ENCODE measurements around the gene HOATZ.

HOATZ gene

DNA sequence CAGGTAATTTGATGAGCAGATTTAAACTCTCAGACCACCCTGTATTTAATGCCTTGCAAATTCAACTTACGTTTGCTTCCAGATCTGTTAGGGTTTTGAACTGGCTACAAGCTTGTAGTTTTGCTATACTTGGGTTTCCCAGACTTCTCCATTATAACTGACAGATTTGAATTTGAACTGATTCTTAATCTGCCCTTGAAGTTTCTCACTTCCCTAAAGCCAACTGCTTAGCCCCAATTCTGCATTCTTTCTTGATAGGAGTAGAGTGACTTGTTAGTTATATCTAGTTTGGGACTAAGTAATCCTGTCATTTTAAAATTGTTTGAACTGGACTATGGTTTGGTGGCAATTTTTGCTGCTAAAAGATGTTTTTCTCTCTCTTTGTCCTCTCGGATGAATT is 35.7 kb downstream of the HOATZ start:
- DNase-seq, result no peak

DNA sequence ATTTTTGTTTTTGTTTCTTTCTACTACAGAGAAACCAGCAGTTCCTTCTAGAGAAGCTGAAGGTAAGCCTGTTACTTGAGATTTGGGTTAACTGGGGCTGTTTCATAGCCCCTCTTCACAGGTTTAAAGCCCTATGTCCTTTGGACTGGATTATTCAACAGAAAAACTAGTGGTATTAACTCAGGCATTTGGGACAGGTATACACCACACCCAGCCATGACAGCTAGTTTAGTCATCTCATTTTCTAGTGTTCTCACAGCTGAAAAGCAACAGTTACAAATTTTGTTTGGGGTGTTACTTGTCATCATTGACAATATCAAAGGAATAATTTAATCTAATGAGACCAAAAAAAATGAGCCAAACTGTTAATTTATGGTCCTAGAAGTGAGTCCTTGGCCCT is 40.0 kb downstream of the HOATZ start:
- no peak for DNase-seq

DNA sequence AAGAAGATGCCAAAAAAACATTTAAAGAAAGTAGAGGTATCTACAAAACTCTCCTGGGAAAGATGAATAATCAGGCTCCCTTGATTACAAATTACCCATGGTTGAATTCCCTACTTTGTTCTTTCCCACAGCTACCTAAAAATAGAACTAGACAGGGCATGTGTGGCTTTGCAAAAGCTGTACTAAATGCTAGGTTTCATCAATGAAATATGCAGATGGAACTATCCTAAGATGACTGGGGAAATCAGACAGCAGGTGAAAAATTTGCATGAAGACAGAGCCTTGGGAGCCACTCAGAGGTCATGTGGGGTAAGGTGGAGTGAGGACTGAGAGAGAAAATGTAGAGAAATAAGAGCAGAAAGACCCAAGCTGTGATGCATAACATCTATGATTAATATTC is 40.7 kb downstream of the HOATZ start:
- no peak for DNase-seq

DNA sequence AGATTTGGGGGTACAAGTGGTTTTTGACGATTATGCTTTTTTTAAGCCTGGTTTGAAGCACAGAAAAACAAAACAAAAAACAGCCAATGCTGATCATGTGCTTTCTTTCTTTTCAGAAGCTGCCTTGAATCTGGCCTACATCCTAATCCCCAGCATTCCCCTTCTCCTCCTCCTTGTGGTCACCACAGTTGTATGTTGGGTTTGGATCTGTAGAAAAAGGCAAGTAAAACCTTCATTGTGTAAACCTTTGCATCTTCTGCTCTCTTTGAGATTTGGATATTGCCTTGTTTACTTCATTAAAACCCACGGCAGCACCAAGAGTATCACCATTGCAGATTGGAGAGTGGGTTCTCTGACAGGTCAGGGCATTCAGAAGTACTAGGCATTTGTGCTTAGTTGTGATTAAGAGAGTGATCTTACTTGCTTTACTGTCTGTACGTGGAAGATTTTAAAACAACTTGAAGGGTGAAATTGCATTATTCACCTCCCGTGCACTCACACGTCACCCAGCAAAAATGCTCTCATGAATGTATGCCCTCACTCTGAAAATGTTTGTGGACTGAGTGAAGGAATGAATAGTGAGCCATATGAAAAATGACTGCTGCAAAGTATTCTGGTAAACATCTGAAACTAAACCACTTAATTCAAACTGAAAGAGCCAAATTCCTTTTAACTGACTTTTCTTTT is 43.0 kb downstream of the HOATZ start:
- DNase-seq, result no peak

DNA sequence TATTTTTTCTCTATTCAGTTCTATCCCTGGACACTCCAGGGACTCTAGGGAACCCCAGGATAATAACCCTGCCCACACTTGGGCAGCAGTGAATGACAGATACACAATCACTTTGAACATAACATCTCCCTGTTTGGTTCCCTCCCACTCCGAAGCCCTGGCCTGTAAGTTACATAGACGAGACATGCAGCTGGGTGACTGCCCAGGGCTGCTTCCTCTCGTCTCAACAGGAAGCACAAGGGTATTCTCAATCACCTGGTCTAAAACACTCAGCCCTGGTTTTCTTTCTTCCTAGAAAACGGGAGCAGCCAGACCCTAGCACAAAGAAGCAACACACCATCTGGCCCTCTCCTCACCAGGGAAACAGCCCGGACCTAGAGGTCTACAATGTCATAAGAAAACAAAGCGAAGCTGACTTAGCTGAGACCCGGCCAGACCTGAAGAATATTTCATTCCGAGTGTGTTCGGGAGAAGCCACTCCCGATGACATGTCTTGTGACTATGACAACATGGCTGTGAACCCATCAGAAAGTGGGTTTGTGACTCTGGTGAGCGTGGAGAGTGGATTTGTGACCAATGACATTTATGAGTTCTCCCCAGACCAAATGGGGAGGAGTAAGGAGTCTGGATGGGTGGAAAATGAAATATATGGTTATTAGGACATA is 45.4 kb downstream of the HOATZ start:
- DNase-seq, result no peak

DNA sequence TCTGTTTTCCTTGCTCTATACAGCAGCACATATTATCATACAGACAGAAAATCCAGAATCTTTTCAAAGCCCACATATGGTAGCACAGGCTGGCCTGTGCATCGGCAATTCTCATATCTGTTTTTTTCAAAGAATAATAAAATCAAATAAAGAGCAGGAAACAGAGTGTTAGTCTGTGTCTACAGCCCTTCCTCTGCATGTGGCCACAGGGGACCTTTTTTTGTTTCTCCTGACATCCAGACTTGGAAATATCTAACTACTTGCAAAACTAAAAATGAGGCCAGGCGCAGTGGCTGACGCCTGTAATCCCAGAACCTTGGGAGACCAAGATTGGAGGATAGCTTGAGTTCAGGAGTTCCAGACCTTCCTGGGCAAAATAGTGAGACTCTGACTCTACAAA is 46.2 kb downstream of the HOATZ start:
- DNase-seq, result no peak

DNA sequence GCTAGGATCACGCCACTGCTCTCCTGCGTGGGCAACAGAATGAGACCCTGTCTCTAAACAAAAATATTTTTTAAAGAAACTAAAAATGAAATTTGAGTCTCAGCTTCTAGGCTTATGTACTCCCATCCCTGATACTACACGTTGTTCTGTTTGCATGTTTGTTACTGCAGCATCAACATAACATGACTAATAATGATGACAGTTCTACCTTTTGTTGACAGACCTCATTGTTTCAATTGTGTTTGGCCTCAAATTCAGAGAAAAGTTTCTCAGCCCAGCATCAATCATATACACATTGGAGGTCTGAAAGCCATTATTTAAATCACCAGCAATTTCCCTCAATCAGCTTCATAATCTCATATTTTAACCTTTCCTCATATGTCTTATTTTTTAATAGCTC is 46.7 kb downstream of the HOATZ start:
- DNase-seq, result no peak

DNA sequence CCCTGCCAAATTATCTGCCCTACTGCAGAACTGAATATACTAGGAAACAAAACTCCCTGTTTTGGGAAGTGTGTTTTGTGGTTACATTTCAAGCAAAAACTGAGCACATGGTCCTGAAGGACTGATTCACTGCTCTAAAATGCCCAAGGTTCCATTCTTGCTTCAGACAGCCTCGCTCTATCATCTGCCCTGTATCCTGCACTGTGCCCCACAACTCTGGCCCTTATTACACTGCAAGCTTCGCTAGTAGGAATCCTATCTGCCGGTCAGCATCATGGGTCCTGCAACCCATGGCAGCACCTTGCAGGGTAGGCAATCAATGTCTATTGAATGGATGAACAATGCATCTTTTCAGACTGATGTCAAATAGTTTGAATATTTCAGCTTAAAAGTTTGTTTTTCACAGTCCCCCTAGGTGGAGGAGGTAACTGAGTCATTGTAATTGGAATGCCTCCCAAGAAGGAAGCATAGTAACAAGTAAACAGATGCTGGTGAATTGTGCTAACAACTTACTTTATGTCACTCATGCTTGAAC is 47.3 kb downstream of the HOATZ start:
- DNase-seq, result no peak

DNA sequence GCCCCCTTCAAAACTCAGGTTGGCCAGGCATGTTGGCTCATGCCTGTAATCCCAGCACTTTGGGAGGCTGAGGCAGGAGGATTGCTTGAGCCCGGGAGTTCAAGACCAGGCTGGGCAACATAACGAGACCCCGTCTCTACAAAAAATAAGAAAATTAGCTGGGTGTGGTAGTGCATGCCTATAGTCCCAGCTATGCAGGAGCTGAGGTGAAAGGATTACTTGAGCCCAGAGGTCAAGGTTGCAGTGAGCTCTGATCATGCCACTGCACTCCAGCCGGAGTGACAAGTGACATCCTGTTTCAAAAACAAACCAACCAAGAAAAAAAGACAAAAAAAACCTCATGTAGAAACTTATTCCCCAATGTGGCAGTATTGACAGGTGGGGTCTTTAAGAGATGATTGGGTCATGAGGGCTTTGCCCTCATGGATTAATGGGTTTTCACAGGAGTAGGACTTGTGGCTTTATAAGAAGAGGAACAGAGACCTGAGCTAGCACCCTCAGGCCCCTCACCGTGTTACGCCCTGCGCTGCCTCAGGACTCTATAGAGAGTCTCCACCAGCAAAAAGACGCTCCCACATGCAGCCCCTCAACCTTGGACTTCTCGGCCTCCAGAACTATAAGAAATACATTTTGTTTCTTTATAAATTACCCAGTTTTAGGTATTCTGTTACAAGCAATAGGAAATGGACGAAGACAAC is 48.3 kb downstream of the HOATZ start:
- DNase-seq, result no peak

DNA sequence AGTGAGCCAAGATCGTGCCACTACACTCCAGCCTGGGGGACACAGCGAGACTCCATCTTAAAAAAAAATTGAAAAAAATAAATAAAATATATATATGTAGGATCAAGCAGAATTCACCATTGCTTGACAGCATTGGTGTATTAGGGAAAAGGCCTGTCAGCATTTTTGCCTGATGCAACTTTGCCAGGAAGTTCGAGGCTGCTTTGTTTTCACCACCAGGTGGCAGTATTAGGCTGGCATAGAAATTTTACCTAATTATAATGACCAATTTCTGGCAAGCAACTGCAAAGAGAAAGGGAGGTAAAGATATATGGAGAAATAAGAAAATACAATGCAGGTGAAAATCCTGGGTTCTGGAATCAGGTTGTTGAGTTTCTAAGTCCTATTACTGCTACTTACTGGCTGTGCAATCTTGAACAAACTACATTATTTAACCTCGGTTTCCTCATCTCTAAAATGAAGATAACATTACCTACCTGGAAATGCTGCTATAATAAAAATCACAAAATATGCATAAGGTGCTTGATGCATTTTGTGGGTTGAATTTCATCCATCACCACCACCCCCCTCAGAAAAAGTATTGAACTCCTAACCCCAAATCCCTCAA is 50.6 kb downstream of the HOATZ start:
- peak; percentile 26 for DNase-seq

DNA sequence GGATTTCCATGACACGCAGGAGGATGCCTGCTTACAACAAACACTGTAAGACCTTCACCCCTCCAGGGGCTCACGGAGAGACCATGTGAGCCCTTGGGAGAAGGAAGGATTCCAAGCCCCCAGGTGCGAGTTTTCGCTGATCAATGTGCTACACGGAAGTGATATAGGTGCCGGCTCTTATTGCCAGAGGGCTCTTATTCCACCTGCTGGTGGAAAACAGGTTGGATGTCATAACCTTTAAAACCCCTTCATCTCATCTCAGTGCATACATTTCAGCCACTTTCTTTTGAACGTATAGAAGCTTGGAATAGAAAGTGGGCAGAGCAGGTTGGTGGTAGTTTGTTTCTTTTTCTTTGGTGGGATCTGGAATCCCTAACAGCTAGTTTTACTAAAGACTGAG is 51.7 kb downstream of the HOATZ start:
- DNase-seq, result no peak

DNA sequence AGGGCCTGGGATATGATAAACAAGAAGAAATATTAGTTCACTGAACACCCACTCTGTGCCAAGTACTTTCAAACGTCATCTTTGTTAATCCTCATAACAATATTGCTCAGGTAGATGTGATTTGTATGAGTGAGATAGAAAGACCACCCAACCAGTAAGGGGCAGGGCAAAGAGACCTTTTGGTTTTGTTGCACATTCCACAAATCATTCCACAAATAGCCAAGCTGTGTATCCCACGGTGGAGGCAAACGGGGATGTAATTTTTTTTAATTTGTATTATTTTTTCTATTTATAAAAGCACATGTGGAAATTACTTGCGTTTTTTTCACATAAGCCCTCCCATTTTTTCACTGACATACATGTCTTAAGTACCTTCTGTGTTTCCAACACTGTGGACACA is 54.9 kb downstream of the HOATZ start:
- no peak for DNase-seq

DNA sequence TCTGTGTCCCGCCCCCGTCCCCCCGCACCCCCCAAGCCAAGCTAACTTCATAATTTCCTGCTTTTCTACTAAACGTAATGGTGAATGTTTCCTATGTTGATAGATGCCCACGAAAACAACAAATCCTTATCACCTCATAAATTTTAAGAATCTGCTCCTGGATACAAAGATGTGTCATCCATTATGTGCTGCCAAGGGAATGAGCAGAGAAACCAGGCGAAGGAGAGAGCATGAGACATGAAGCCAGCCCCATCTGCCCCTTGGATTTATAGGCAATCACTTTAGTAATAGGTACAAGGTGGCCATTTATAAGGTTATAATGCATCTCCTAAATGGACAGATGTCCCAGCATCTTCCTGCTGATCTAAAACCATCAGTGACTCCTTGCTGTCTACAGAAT is 56.2 kb downstream of the HOATZ start:
- no peak for DNase-seq

DNA sequence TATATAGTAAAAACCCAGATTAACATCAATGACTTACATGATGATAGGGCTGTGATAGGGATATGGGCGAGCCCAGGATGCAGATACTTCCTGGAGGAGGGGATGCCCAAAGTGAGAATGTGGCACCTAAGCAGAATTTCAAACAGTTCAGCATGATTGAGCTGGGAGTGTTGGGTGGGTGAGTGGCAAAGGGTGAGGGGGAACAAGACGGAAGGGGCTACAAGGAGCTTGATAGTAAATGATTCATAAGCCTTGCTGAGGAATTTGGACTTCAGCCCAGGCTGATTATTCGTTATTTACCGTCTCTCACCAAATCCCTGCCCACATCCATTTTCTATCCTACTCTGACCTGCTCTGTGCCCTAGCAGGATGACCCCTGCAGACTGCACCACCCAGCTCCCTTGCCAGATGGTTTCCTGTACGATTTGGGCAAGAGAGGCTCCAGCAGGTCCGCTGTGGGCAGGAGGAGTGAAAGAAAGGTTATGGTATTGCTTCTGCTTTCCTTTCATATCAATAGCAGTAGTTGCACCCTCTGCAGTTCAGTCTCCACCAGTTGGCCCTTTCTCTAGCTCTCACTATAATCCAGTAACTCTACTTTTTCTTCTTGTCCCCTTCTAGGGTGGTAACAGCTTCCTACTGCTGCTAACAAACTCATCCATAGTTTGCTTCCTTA is 57.4 kb downstream of the HOATZ start:
- DNase-seq, result no peak

DNA sequence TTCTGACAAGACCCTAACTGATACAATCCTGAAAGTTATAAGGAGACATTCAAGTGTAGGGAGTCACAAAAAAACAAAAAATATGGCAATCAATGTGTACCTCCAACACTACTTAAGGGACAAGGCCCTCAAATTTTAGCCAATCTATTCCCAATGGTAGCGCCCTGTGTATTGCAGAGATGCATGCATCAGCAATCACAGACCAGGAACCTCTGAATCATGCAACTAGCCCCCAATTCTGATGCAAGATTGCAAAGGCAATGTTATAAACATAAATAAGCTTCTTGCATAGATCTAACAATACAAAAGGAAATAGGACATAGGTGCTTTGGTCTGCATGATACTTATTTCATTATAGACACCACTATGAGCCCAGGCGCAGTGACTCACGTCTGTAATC is 58.0 kb downstream of the HOATZ start:
- DNase-seq, result no peak

DNA sequence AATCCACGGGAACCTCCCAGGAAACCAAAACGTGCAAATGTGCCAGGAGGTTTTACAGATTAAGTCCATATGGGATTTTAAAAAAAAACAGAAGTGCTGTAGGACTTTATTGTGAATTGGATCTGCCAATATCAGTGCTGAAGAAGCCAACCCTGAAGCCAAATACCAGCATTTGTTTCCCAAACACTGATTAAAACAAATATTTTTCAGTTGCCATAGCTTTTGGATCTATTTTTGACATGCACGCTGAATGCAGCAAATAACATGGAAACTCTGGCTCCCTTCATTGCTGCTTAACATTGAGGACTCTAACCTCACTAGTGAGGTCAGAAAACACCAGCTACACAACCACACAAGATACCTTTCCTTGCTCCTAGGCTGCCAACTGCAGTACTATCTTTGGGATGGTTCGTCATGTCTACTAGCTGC is 59.3 kb downstream of the HOATZ start:
- DNase-seq, result no peak

DNA sequence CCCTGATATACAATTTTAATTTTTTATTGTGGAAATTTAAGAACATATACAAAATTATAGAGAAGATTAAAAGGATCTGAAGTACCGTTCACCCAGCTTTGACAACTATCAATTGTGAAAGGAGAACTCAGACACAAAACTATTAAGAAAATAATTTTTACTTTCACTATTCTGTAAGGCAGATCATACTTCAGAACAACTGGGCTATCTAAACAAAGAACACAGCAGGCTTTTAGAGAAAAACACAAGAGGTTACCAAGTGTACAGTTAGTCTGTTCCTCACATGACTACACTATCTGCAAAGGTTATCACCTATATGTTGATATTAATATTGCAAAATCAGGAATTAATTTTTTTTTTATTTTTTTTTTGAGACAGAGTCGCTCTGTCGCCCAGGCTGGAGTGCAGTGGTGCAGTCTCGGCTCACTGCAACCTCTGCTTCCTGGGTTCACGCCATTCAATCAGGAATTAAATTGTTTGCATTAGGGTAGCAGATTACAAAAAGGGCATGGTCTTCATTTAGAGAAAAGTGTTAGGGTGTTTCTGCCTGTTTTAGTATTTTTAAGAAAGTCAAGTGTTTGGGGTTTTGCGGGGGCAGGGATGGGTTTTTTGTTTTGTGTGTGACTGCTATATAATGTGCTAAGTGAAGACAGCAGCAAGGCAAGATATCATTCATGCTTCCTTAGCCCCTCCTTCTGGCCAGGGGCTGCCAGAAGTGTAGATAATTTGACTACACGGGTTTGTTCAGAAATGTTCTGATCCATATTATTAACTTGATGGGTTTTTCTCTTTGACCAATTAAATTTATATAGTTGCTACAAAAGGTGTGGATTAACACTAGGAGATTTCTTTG is 60.0 kb downstream of the HOATZ start:
- no peak for DNase-seq

DNA sequence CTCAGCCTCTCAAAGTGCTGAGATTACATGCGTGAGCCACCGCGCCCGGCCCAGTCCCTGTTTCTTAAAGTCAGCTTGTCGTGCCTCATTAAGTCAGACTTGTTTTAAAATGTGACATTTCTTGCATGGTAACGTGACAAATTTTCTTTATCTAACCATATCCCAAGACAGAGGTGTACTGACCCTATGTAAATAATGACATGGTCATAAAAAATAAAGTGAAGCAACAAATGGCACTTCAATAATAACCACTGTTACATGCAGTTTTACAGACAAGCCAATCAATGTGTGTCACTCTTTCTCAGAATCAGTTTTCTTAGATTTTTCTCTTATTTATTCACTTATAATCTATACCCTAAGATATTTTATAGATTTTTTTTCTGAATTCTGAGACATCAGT is 61.2 kb downstream of the HOATZ start:
- DNase-seq, result no peak

DNA sequence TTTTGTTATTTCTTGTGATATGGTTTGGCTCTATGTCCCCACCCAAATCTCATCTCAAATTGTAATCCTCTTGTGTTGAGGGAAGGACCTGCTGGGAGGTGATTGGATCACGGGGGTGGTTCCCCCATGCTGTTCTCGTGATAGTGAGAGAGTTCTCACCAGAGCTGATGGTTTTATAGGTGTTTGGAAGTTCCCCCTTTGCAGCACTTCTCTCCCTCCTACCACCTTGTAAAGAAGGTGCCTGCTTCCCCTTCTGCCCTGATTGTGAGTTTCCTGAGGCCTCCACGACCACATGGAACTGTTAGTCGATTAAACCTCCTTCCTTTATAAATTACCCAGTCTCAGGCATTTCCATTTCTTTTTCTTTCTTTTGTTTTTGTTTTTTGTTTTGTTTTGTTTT is 63.2 kb downstream of the HOATZ start:
- DNase-seq, result no peak

DNA sequence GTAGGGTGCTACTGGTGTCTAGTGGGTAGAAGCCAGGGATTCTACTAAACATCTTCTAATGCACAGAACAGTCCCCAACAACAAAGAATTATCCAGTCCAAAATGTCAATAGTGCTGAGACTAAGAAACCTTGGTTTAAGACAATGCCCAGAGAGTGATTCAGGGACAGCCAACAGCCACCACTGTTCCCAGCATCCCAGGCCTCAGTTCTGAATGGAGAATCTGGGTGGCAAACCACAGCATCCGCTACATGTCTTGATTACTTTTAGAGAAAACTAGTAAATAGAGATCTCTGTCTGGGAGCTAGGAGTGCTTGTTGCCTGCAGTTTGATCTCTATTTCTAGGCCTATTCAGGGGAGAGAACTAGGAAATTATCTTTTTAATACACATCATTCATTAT is 66.8 kb downstream of the HOATZ start:
- DNase-seq, result no peak

DNA sequence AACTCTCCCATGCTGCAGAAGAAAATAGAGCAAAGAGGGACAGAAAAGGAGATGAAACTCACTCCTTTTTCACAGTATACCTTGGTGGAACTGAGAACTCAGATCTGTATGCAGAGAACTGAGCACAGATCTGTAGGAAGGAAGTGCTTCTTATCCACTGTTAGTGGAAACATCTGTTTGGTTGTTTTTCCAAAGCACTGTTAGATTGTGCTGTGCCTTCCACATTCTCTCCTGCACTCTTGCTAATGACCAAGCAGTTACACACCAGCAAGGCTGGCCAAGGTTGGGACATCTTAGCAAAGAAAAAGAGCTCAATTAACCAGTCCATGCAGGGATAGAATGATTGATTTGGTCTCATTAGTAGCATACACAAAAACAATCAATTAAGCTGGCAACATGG is 67.6 kb downstream of the HOATZ start:
- no peak for DNase-seq

DNA sequence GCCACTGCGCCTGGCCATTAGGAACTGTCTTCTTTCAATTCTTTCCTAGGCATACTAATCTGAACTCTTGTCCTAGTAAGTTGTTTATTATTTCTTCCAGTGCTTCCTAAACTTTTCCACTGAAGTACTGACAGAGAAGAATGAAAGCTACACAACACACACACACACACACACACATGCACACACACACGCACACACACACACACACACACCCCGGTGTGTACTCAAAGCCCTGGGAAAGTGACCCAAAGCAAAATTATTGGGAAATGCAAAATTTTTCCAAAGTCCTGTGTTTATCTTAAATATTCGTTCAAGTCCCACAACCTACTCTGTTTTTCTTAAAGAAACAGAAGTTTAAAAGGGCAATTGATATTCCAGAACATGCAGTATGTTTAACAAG is 68.3 kb downstream of the HOATZ start:
- no peak for DNase-seq
